Peyer's patch (tissue), 4 donors: Measurements from ENCODE around the gene LTC4S. TPM values are rescaled to one million over a fixed set of nuclear protein-coding genes. Genes with fewer than 3 reads are reported as not detected.
A peak's percentile ranks its signal among the peaks of the same experiment; 100 is the strongest.

ENCODE experiments used
- DNase-seq, 3 donors: peaks; one replicate each; pipeline ENCODE4 v3.0.0-alpha.2; 2017 to 2019
- H3K27ac ChIP-seq, 4 donors: fragments of 200-600 bp; sonication (generic); one replicate each; pipeline ENCODE4 v1.5.1; 2016 to 2019
- H3K27me3 ChIP-seq, 2 donors: fragments of 200-600 bp; sonication (generic); one replicate each; pipeline ENCODE4 v1.5.1; 2019
- H3K36me3 ChIP-seq, 3 donors: fragments of 200-600 bp; sonication (generic); one replicate each; pipeline ENCODE4 v1.5.1; 2016 to 2019
- H3K4me1 ChIP-seq, 4 donors: fragments of 200-600 bp; sonication (generic); one replicate each; pipeline ENCODE4 v1.5.1; 2016 to 2019
- H3K4me3 ChIP-seq, 4 donors: fragments of 200-600 bp; sonication (generic); 1 replicate in 3 of 4; 2 replicates in 1 of 4; pipeline ENCODE4 v1.5.1; 2016 to 2019; ENCODE audit warnings: mild to moderate bottlenecking in 1 of 4
- H3K9me3 ChIP-seq, 4 donors: fragments of 200-600 bp; sonication (generic); one replicate each; pipeline ENCODE4 v1.5.1; 2016 to 2019; ENCODE audit warnings: mild to moderate bottlenecking in 1 of 4
- POLR2A ChIP-seq, 2 donors: fragments of 450-650 bp; IDR thresholded peaks; one replicate each; pipeline ENCODE4 v1.5.1; 2017; ENCODE audit warnings: antibody characterized with exemption in 2 of 2, mild to moderate bottlenecking in 2 of 2, moderate library complexity in 2 of 2
- total RNA-seq, 4 donors: library from RNA; depleted of rRNA; stranded (reverse); fragments of >200 nt; gene quantifications; one replicate each; pipeline ENCODE4 v1.1.0, GENCODE V29; 2016
- TF ChIP-seq, protein P1 (sequence below), 6 experiments: fragments of 450-650 bp in 4 of 6; fragments of 200-600 bp in 2 of 6; sonication (generic) in 1 of 6; IDR thresholded peaks; one replicate each; pipeline ENCODE4 v1.5.1; 2017 to 2019; ENCODE audit warnings: antibody characterized with exemption in 6 of 6, mild to moderate bottlenecking in 3 of 6, moderate library complexity in 1 of 6

LTC4S gene
- total RNA-seq, 4 donors from 2014 or later: 1.9 to 12.4 (median 3.6) TPM; not detected in 1

DNA sequence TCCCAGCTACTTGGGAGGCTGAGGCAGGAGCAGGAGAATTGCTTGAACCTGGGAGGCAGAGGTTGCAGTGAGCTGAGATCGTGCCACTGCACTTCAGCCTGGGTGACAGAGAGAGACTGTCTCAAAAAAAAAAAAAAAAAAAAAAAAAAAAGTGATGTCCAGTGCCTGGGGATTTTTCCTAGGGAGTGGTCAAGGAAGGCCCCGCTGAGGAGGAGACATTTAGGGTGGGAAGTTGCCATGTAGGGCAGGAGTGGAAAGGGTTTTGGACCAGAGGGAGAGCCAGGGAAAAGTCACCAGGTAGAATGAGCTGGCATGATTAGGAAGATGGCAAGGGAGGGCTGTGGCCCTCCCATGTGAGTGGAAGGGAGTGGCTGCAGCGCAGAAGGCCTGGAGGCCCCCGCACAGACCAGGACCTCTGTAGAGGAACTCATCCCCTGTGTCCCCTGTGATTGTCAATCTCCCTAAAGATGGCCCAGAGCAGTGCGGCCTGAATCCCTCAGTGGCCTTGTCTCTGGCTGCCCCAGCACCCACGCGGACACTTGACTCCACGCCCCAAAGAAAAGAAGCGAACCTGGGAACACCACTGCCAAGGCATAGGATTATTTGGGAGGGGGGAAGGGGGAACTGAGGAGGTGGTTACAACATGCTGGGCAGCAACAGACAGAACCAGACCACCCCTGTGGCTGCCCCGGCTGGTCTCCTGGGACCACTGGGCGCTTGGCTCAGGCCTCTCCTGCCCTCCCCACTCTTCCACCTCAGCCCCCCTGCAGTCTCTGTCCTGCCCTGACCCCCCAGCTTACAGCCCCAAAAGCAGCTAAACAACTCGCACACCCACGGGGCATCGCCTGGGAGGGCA is 24.3 kb downstream of the LTC4S start:
- Histone ChIP-seq H3K4me1 (peaks cover 7 to 51% (median 32%) of the 10 kb centered on the region in 4 donors), H3K4me3 (peak overlapping the region; percentile 37 to 84 (median 66)), H3K36me3 (peaks cover 0 to 11% (median 0%) of the 10 kb centered on the region in 3 donors), H3K27me3 (no peaks in the 10 kb centered on the region), H3K27ac (peak overlapping the region; percentile 93 to 100 (median 96)), H3K9me3 (no peaks in the 10 kb centered on the region)
- TF ChIP-seq, protein P1, sequence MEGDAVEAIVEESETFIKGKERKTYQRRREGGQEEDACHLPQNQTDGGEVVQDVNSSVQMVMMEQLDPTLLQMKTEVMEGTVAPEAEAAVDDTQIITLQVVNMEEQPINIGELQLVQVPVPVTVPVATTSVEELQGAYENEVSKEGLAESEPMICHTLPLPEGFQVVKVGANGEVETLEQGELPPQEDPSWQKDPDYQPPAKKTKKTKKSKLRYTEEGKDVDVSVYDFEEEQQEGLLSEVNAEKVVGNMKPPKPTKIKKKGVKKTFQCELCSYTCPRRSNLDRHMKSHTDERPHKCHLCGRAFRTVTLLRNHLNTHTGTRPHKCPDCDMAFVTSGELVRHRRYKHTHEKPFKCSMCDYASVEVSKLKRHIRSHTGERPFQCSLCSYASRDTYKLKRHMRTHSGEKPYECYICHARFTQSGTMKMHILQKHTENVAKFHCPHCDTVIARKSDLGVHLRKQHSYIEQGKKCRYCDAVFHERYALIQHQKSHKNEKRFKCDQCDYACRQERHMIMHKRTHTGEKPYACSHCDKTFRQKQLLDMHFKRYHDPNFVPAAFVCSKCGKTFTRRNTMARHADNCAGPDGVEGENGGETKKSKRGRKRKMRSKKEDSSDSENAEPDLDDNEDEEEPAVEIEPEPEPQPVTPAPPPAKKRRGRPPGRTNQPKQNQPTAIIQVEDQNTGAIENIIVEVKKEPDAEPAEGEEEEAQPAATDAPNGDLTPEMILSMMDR (IDR thresholded peaks at IDR 0.05): no peak
- no peak for TF ChIP-seq POLR2A (IDR thresholded peaks at IDR 0.05)
- DNase-seq: peak in 1 of 3 donors; percentile 55

DNA sequence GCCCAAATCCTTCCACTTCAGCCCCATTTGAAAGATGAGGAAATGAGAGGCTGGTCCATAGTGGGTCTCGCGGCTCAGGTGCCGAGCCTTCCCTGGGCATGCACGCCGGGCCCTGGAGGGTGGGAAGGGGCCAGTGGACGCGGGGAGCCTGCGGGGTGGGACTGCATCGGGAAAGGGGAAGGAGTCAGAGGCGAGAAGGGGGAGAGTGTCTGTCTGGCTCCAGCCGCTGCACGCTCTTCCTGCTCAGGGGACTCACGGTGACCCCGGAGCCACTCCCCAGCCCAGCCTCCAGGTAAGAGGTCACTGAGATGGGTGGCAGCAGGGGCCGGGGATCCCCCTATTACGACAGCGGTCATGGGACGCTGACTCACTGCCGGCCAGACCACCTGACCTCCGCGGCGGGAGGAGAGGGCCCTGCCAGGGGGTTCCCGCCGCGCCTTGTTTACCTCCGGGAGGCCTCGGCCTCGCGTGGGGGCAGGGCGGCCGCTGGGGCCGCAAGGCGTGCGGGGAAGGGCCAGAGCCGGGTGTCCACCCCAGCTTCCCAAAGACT is 25.0 kb downstream of the LTC4S start:
- peak; percentile 94 to 98 (median 98) for DNase-seq
- Histone ChIP-seq H3K27me3 (no peaks in the 10 kb centered on the region), H3K4me1 (peaks cover 7 to 58% (median 32%) of the 10 kb centered on the region in 4 donors), H3K27ac (peak overlapping the region; percentile 93 to 100 (median 96)), H3K36me3 (peaks cover 0 to 18% (median 0%) of the 10 kb centered on the region in 3 donors), H3K9me3 (no peaks in the 10 kb centered on the region), H3K4me3 (peak overlapping the region; percentile 37 to 84 (median 66))
- TF ChIP-seq, protein P1 (IDR thresholded peaks at IDR 0.05): no peak
- peak; percentile 10 to 72 for TF ChIP-seq POLR2A (IDR thresholded peaks at IDR 0.05)

DNA sequence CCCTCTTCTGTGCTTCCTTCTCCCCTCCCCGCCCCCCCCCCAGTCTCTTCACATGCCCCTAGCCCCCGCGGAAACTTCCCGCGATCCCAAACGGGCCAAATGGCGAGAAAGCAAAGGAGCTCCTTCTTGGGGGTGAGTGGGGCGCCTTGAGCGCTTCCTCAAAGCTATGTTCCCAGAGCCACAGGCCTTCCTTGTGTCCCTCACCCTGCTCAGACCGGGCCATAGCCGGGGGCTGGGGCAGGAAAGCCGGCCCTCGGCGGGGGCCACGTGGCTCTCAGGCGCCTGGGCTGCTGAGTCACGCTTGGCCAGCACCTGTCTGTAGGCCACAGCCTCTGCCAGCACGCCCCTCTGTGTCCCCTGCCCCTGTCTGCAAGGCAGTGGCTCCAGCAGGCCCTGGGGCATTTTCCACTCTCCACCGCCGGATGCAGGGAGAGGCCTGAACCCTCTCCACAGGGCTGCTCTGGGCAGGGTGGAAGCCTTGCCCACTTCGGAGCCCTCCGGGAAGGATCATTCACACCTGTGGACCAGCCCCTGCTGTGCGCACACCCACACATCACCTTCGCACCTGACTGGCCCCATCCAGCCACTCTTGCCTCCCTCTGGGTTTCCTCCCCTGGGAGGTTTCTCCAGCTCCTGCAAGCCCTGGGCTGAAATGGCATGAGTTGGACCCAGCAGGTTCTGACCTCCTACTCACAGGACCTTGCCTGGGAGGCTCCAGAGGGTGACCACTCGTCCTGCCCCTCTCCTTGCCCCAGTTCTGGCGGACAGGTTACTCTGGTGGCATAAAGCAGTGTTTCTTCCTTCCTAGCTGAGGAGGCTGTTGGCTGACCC is 25.7 kb downstream of the LTC4S start:
- peak overlapping the region; percentile 77 to 96 (median 84) for H3K4me3 ChIP-seq
- H3K36me3 ChIP-seq: peaks cover 0 to 25% (median 0%) of the 10 kb centered on the region in 3 donors
- no peaks in the 10 kb centered on the region for H3K9me3 ChIP-seq
- peak; percentile 70 to 86 (median 82) for DNase-seq
- H3K27me3 ChIP-seq: no peaks in the 10 kb centered on the region
- H3K27ac ChIP-seq: peak overlapping the region; percentile 93 to 100 (median 96)
- peaks cover 7 to 65% (median 32%) of the 10 kb centered on the region in 4 donors for H3K4me1 ChIP-seq
- no peak for TF ChIP-seq POLR2A (IDR thresholded peaks at IDR 0.05)
- TF ChIP-seq, protein P1 (IDR thresholded peaks at IDR 0.05): no peak

GRCh38 chr5:179820127-179820482 is 26.3 kb downstream of the LTC4S start:
- no peak for DNase-seq
- Histone ChIP-seq H3K4me3 (peak overlapping the region; percentile 77 to 96 (median 84)), H3K9me3 (no peaks in the 10 kb centered on the region), H3K27me3 (no peaks in the 10 kb centered on the region), H3K4me1 (peaks cover 7 to 71% (median 32%) of the 10 kb centered on the region in 4 donors), H3K27ac (peak overlapping the region; percentile 93 to 100 (median 96)), H3K36me3 (peaks cover 0 to 31% (median 0%) of the 10 kb centered on the region in 3 donors)
- TF ChIP-seq, protein P1 (IDR thresholded peaks at IDR 0.05): no peak
- no peak for TF ChIP-seq POLR2A (IDR thresholded peaks at IDR 0.05)
